H9 (cell line): Measurements from ENCODE around the gene TNRC6C. TPM values are rescaled to one million over a fixed set of nuclear protein-coding genes. Genes with fewer than 3 reads are reported as not detected.

Experiments
- DNase-seq: peaks from one replicate; pipeline ENCODE4 v3.0.0-alpha.2; 2017
- H2AFZ ChIP-seq: one replicate; pipeline ENCODE4 v1.6.1; 2013; ENCODE audit warnings: mild to moderate bottlenecking, low read length, control low read depth, moderate library complexity
- H2AK5ac ChIP-seq: 2 replicates; pipeline ENCODE4 v1.6.1; 2013; ENCODE audit warnings: low read length, control low read depth, mixed read lengths; ENCODE audit not compliant: insufficient read length
- H2BK120ac ChIP-seq: one replicate; pipeline ENCODE4 v1.6.1; 2013; ENCODE audit warnings: low read depth, mild to moderate bottlenecking, low read length, control low read depth, inconsistent platforms; ENCODE audit not compliant: poor library complexity, severe bottlenecking
- H2BK12ac ChIP-seq: 2 replicates; pipeline ENCODE4 v1.6.1; 2013; ENCODE audit warnings: low read length, control low read depth, mixed read lengths, low read depth; ENCODE audit not compliant: insufficient read length
- H2BK15ac ChIP-seq: 2 replicates; pipeline ENCODE4 v1.6.1; 2013; ENCODE audit warnings: low read depth, low read length, control low read depth
- H2BK20ac ChIP-seq: one replicate; pipeline ENCODE4 v1.6.1; 2013; ENCODE audit warnings: low read depth, mild to moderate bottlenecking, low read length, control low read depth, inconsistent platforms; ENCODE audit not compliant: poor library complexity, severe bottlenecking
- H2BK5ac ChIP-seq: 2 replicates; pipeline ENCODE4 v1.6.1; 2013; ENCODE audit warnings: low read length, control low read depth, mixed read lengths; ENCODE audit not compliant: insufficient read length
- H3K14ac ChIP-seq: 2 replicates; pipeline ENCODE4 v1.6.1; 2013; ENCODE audit warnings: low read length, control low read depth; ENCODE audit not compliant: insufficient read depth
- H3K18ac ChIP-seq: 2 replicates; pipeline ENCODE4 v1.6.1; 2013; ENCODE audit warnings: low read depth, mild to moderate bottlenecking, mixed read lengths, low read length, control low read depth; ENCODE audit not compliant: insufficient read length
- H3K23ac ChIP-seq: 2 replicates; pipeline ENCODE4 v1.6.1; 2013; ENCODE audit warnings: low read length, control low read depth, mixed read lengths, low read depth; ENCODE audit not compliant: insufficient read length
- H3K23me2 ChIP-seq: 2 replicates; pipeline ENCODE4 v1.6.1; 2013; ENCODE audit warnings: low read depth, mild to moderate bottlenecking, mixed read lengths, low read length, control low read depth; ENCODE audit not compliant: insufficient read length, poor library complexity, severe bottlenecking
- H3K27ac ChIP-seq: 2 replicates; pipeline ENCODE4 v1.5.1; 2013; ENCODE audit warnings: low read length, control low read depth, mixed read lengths, low read depth; ENCODE audit not compliant: insufficient read length
- H3K27me3 ChIP-seq: 2 replicates; pipeline ENCODE4 v1.6.1; 2013; ENCODE audit warnings: low read length, control low read depth, inconsistent platforms; ENCODE audit not compliant: insufficient read depth
- H3K4ac ChIP-seq: 2 replicates; pipeline ENCODE4 v1.6.1; 2013; ENCODE audit warnings: low read depth, mild to moderate bottlenecking, control low read depth, inconsistent platforms, low read length, moderate library complexity
- H3K4me1 ChIP-seq: 2 replicates; pipeline ENCODE4 v1.6.1; 2013; ENCODE audit warnings: low read length, control low read depth, inconsistent platforms; ENCODE audit not compliant: insufficient read depth
- H3K4me2 ChIP-seq: 2 replicates; pipeline ENCODE4 v1.6.1; 2013; ENCODE audit warnings: low read length, control low read depth, mixed read lengths; ENCODE audit not compliant: insufficient read length, insufficient read depth
- H3K56ac ChIP-seq: 2 replicates; pipeline ENCODE4 v1.6.1; 2013; ENCODE audit warnings: low read depth, mild to moderate bottlenecking, mixed read lengths, low read length, control low read depth; ENCODE audit not compliant: insufficient read length
- H3K79me1 ChIP-seq: 2 replicates; pipeline ENCODE4 v1.6.1; 2013; ENCODE audit warnings: low read depth, mild to moderate bottlenecking, moderate library complexity, low read length, control low read depth, inconsistent platforms; ENCODE audit not compliant: insufficient read depth, poor library complexity, severe bottlenecking
- H3K79me2 ChIP-seq: 2 replicates; pipeline ENCODE4 v1.6.1; 2013; ENCODE audit warnings: low read length, control low read depth, inconsistent platforms; ENCODE audit not compliant: insufficient read depth
- H3K9ac ChIP-seq: 2 replicates; pipeline ENCODE4 v1.6.1; 2013; ENCODE audit warnings: low read length, control low read depth, mixed read lengths; ENCODE audit not compliant: insufficient read length; ENCODE audit errors: extremely low read depth
- H3K9me3 ChIP-seq: one replicate; pipeline ENCODE4 v1.6.1; 2013; ENCODE audit warnings: low read depth, low read length, inconsistent platforms; ENCODE audit not compliant: control insufficient read depth
- H3T11ph ChIP-seq: one replicate; pipeline ENCODE4 v1.6.1; 2013; ENCODE audit warnings: mild to moderate bottlenecking, low read length, control low read depth, inconsistent platforms
- H4K20me1 ChIP-seq: one replicate; pipeline ENCODE4 v1.6.1; 2013; ENCODE audit not compliant: control insufficient read depth, insufficient read length, insufficient read depth
- H4K5ac ChIP-seq: 2 replicates; pipeline ENCODE4 v1.6.1; 2013; ENCODE audit warnings: low read depth, mild to moderate bottlenecking, mixed read lengths, low read length, control low read depth; ENCODE audit not compliant: insufficient read length
- H4K8ac ChIP-seq: replicated peaks from 2 replicates; pipeline ENCODE4 v1.6.1; 2013; ENCODE audit warnings: low read length, control low read depth, mixed read lengths, low read depth; ENCODE audit not compliant: insufficient read length
- H4K91ac ChIP-seq: 2 replicates; pipeline ENCODE4 v1.6.1; 2013; ENCODE audit warnings: low read depth, mild to moderate bottlenecking, moderate library complexity, mixed read lengths, low read length, control low read depth; ENCODE audit not compliant: insufficient read length
- H3K27ac Mint-ChIP-seq, 3 experiments: 2 replicates in 2 of 3; 3 replicates in 1 of 3; pipeline ENCODE4 v1.8.0; 2020 to 2021; ENCODE audit warnings: mixed read lengths in 3 of 3, mild to moderate bottlenecking in 1 of 3, moderate library complexity in 1 of 3
- H3K27me3 Mint-ChIP-seq: 2 replicates; pipeline ENCODE4 v1.8.0; 2021; ENCODE audit warnings: low read depth, mild to moderate bottlenecking, moderate library complexity, mixed read lengths
- H3K36me3 Mint-ChIP-seq, 3 experiments: 2 replicates in 2 of 3; 3 replicates in 1 of 3; pipeline ENCODE4 v1.8.0; 2020 to 2021; ENCODE audit warnings: low read depth in 3 of 3, mixed read lengths in 3 of 3; ENCODE audit not compliant: insufficient read depth in 1 of 3
- H3K4me1 Mint-ChIP-seq, 2 experiments: 2 replicates each; pipeline ENCODE4 v1.8.0; 2020; ENCODE audit warnings: mixed read lengths in 2 of 2
- H3K4me3 Mint-ChIP-seq, 2 experiments: 2 replicates in 1 of 2; 3 replicates in 1 of 2; pipeline ENCODE4 v1.8.0; 2020 to 2021; ENCODE audit warnings: mild to moderate bottlenecking in 2 of 2, mixed read lengths in 2 of 2, moderate library complexity in 1 of 2
- H3K9me3 Mint-ChIP-seq, 2 experiments: 2 replicates in 1 of 2; 3 replicates in 1 of 2; pipeline ENCODE4 v1.8.0; 2020; ENCODE audit warnings: mild to moderate bottlenecking in 2 of 2, mixed read lengths in 2 of 2, moderate library complexity in 1 of 2
- CTCF ChIP-seq: fragments of 200-600 bp; sonication (generic); conservative IDR thresholded peaks from 3 replicates; pipeline ENCODE4 v1.8.0; 2021; ENCODE audit warnings: antibody characterized with exemption, mild to moderate bottlenecking
- WGBS: extraction: QIAGEN DNeasy Blood & Tissue Kit; methylation state at CpG from one replicate; pipeline ENCODE4 v1.1.7; 2013; ENCODE audit warnings: missing lambda C conversion rate, low lambda C conversion rate, mixed read lengths; ENCODE audit not compliant: insufficient read length; ENCODE audit errors: extremely low coverage; 5-methylcytosine and 5-hydroxymethylcytosine counted together
- total RNA-seq: library from RNA; stranded (reverse); gene quantifications from 2 replicates; pipeline ENCODE4 v1.2.1, GENCODE V29; 2021

TNRC6C gene
- total RNA-seq, 1 experiment from 2014 or later = 24.7 TPM

DNA sequence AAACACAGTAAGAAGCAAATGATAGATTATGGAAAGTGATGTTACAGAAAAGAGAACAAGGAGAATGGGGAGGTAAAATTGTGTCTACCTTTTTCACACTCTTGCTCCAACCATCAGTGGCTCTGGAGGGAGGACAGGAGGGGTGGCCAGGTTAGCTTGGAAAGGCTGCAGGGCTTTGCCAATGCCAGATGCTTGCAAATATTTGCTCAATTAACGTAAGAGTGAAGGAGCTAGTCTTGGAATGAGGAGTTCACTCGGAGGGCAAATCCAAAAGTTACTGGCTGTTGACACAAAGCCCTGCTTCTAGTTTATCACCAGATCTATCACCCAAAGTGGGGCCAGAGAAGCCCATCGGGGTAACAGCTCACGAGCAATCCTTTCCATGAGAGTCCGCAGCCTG, 7.4 kb upstream of the TNRC6C start:
- no CpG with 5 or more reads among the region's 5 CpGs for WGBS
- Histone ChIP-seq H3K4ac (no peak overlapping the region), H3K4me1 (no peaks in the 10 kb centered on the region), H3K27ac (no peak overlapping the region), H4K20me1 (no peaks in the 10 kb centered on the region), H3K9me3 (no peaks in the 10 kb centered on the region), H3K23ac (no peak overlapping the region), H4K91ac (no peak overlapping the region), H3K79me2 (no peaks in the 10 kb centered on the region), H3K4me2 (no peak overlapping the region), H3K9ac (no peak overlapping the region), H3K23me2 (no peaks in the 10 kb centered on the region), H2AFZ (no peak overlapping the region), H3K56ac (no peak overlapping the region), H2BK5ac (no peak overlapping the region), H3K79me1 (no peaks in the 10 kb centered on the region), H2AK5ac (no peak overlapping the region), H3K18ac (no peak overlapping the region), H3K27me3 (no peaks in the 10 kb centered on the region; the same call in 1 of the 2 replicates), H4K8ac (no peak overlapping the region), H2BK20ac (no peak overlapping the region), H2BK120ac (no peak overlapping the region), H3K14ac (no peak overlapping the region), H3T11ph (no peak overlapping the region), H4K5ac (no peak overlapping the region), H2BK12ac (no peak overlapping the region), H2BK15ac (no peak overlapping the region)
- H3K4me1 Mint-ChIP-seq = peaks cover 15% of the 10 kb centered on the region in 2 experiments
- H3K36me3 Mint-ChIP-seq = peaks cover 0 to 5% (median 2%) of the 10 kb centered on the region in 3 experiments; a peak in 2 of 7 replicates
- no peak overlapping the region for H3K4me3 Mint-ChIP-seq
- H3K9me3 Mint-ChIP-seq = no peaks in the 10 kb centered on the region; a peak in 1 of 5 replicates
- DNase-seq = no peak
- H3K27ac Mint-ChIP-seq = no peak overlapping the region
- H3K27me3 Mint-ChIP-seq = peaks cover 59% of the 10 kb centered on the region
- TF ChIP-seq CTCF = no peak
